NB4 (cell line): ENCODE data around the gene RAI1.

ENCODE experiments used
- DNase-seq: peaks from one replicate; pipeline ENCODE4 v3.0.0; 2010; ENCODE audit warnings: low read depth
- H3K4me3 ChIP-seq: one replicate; pipeline ENCODE4 v1.5.1; 2011; ENCODE audit warnings: mild to moderate bottlenecking, low read depth, low read length, moderate library complexity
- CTCF ChIP-seq: IDR thresholded peaks from one replicate; pipeline ENCODE4 v1.5.1; 2012; ENCODE audit warnings: low read depth, low read length
- MYC ChIP-seq: IDR thresholded peaks from 2 replicates; pipeline ENCODE4 v1.6.1; 2011; ENCODE audit warnings: low read depth, low read length
- POLR2A ChIP-seq: IDR thresholded peaks from 2 replicates; pipeline ENCODE4 v1.6.1; 2011; ENCODE audit warnings: mild to moderate bottlenecking; ENCODE audit not compliant: insufficient read length; ENCODE audit errors: extremely low read depth
- TF ChIP-seq, protein P1 (sequence below): IDR thresholded peaks from 2 replicates; pipeline ENCODE4 v1.6.1; 2011; ENCODE audit warnings: low read depth, low read length

Gene RAI1

DNA sequence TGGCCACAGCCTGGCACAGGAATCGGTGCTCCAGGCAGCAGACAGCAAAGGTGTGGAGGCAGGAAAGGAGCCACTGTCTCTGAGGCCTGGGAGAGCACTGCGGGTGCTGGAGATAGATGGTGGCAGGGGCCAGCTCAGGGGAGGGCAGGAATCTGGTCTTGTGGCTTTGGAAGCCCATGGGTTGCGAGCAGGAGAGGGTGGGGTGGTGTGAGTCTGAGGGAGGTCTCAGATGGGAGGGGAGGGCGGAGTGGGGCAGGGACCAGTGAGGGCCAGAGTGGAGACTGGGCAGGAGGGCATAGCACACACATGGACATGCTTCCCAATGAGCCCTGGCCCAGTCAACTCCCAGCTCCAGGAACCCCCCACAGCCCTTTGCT lies 85.5 kb downstream of the RAI1 start:
- H3K4me3 ChIP-seq: no peak overlapping the region
- TF ChIP-seq CTCF (no peak), MYC (no peak), POLR2A (no peak)
- TF ChIP-seq, protein P1, sequence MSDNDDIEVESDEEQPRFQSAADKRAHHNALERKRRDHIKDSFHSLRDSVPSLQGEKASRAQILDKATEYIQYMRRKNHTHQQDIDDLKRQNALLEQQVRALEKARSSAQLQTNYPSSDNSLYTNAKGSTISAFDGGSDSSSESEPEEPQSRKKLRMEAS: no peak
- DNase-seq: no peak

DNA sequence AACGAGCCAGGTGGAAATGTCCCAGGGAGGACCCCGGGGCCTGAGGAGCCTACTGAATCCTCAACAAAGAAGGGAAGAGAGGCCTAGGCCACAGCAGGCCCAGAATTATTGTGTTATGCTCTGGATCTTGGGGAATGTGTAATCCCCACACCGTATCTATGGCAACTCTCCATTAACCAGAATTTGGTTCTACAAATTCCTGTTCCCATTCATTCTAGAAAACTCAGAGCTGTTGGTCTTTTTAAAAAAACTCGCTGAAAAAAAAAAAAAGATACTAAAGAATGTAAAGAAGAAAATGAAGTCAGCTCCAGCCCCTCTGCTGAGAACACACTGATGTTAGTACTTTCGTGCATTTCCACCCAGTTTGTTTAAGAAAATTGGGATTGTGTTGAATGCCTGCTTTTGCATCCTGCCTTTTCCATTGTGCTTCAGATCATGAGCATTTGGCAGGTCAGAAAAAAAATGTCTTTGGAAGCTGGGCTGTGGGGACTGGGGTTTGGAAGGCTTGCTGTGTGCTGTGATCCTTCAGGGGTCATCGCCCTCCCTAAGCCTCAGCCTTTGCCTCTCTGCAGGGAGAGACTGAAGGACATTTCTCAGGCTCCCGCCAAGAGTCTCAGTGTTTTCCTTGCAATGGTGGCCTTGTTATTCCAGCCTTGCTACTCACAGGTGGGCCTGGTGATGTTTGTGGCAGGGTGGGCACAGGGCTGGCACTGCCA lies 86.1 kb downstream of the RAI1 start:
- no peak overlapping the region for H3K4me3 ChIP-seq
- DNase-seq: no peak
- TF ChIP-seq MYC (no peak), CTCF (no peak), POLR2A (no peak)
- TF ChIP-seq, protein P1: no peak

GRCh38 chr17:17767887-17768418 lies 86.7 kb downstream of the RAI1 start:
- no peak overlapping the region for H3K4me3 ChIP-seq
- no peak for TF ChIP-seq MYC
- TF ChIP-seq CTCF: no peak
- no peak for TF ChIP-seq POLR2A
- TF ChIP-seq, protein P1: no peak
- DNase-seq: no peak

DNA sequence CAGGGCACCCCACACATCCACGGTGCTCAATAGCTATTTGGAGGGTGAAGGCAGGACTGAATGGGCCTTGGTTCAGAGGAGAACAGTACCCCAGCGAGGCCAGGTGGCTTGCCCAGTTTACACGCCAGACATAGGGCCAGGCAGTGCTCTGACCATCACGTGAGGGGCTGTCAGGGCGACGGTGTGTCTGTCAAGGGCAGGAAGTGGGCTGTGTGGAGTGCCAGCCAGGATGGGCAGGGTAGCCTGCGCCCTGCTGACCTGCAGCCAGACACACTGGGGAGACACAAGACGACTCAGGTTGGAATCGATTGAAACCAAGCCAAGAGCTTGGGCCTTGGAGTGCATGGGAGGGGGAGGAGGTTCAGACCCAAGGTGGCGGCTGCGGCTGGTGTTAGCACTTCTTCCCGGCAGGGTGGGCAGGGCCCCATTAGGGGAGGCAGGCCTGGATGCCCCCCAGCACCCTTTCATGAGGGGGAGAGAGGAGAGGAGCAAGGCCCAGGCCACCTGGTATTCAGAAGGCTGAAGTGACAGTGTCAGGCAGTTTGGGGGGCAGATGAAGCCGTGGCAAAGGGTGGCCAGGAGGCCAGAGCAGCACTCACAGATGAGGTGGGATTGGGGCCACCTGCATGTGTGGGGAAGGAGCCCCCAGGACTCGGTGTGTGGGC lies 87.3 kb downstream of the RAI1 start:
- no peak for DNase-seq
- TF ChIP-seq MYC (no peak), CTCF (no peak), POLR2A (no peak)
- TF ChIP-seq, protein P1: no peak
- H3K4me3 ChIP-seq: no peak overlapping the region

- TF ChIP-seq POLR2A (no peak), MYC (no peak), CTCF (no peak)
- TF ChIP-seq, protein P1: no peak
- no peak overlapping the region for H3K4me3 ChIP-seq
- no peak for DNase-seq
Observed at GRCh38 chr17:17769869-17770631, 88.8 kb downstream of the RAI1 start.
